GM19099 (cell line): ENCODE data around the gene RPL13A.

Experiments
- POLR2A ChIP-seq: IDR thresholded peaks from 3 replicates; pipeline ENCODE4 v1.6.1; 2011; ENCODE audit warnings: low read depth; ENCODE audit not compliant: insufficient read length; ENCODE audit errors: extremely low read depth

The RPL13A gene

DNA sequence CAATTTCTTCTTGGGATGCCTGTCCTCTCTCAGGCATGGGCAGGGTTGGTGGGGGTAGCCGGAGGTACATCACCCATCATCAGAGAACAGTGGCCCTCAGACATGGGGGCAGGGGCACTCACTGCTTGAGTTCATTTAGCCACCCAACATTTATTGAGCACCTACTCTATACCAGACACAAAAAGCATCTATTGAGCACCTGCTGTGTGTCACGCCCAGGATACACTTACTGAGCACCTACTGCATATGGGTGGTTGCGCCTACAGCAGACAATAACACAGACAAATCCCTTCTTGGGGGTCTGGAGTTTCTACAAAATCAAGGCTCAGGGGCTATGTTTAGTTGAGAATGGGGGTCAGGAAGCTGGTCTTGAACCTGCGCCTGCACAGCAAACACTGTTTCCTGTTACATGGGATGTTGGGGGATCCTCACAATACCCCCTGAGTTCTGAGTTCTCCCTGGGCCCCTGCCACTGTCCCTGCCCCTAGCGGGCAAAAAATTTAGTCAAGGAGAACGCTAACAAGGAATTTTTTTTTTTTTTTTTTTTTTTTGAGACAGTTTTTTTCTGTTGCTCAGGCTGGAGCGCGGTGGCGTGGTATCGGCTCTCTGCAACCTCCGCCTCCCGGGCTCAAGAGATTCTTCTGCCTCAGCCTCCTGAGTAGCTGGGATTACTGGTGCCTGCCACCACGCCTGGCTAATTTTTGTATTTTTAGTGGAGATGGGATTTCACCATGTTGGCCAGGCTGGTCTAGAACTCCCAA lies 52.0 kb downstream of the RPL13A start:
- TF ChIP-seq POLR2A, result no peak
